B cell (primary cell): Measurements from ENCODE around the gene EPS8L3. TPM values are rescaled to one million over a fixed set of nuclear protein-coding genes. Genes with fewer than 3 reads are reported as not detected.

ENCODE experiments used
- ATAC-seq: fragments of 200-7000 bp; cut with Tn5 transposase; one replicate; pipeline ENCODE4 v1.10.0; 2021; ENCODE audit warnings: low read depth, mild to moderate bottlenecking, moderate number of reproducible peaks, moderate library complexity
- CTCF ChIA-PET: fragments of 350-600 bp; sonication (Branson Sonifier 250); formaldehyde crosslinking; loops from one replicate; lab custom pipeline; 2021; ENCODE audit warnings: antibody characterized with exemption, inconsistent platforms; lab: Charles Lee
- POLR2A ChIA-PET: fragments of 350-600 bp; sonication (Branson Sonifier 250); formaldehyde crosslinking; loops from one replicate; lab custom pipeline; 2021; ENCODE audit warnings: antibody characterized with exemption; lab: Charles Lee
- DNase-seq: peaks from one replicate; pipeline ENCODE4 v3.0.0; 2013
- H2AFZ ChIP-seq: 2 replicates; pipeline ENCODE4 v1.6.1; 2012; ENCODE audit warnings: mild to moderate bottlenecking, low read depth, low read length; ENCODE audit not compliant: insufficient read depth, poor library complexity, severe bottlenecking
- H3K27ac ChIP-seq, 2 donors: 1 replicate in 1 of 2; 2 replicates in 1 of 2; pipeline ENCODE4 v1.5.1; 2012 to 2013; ENCODE audit warnings: low read length in 2 of 2, mild to moderate bottlenecking in 2 of 2, moderate library complexity in 1 of 2
- H3K27me3 ChIP-seq, 4 experiments: fragments of 200-600 bp in 1 of 4; sonication (generic) in 1 of 4; replicated peaks in 1 of 4; 1 replicate in 2 of 4; 2 replicates in 2 of 4; pipeline versions ENCODE4 v1.6.1 to v1.7.0; 2013 to 2016; ENCODE audit warnings: low read length in 3 of 4, mild to moderate bottlenecking in 2 of 4, mixed read lengths in 1 of 4, moderate library complexity in 1 of 4; ENCODE audit not compliant: insufficient read depth in 4 of 4, control insufficient read depth in 3 of 4; ENCODE audit errors: control extremely low read depth in 1 of 4
- H3K36me3 ChIP-seq, 2 experiments: replicated peaks in 1 of 2; 1 replicate in 1 of 2; 2 replicates in 1 of 2; pipeline versions ENCODE4 v1.6.1 to v1.7.1; 2013; ENCODE audit warnings: low read length in 1 of 2; ENCODE audit not compliant: insufficient read depth in 2 of 2, control insufficient read depth in 1 of 2; ENCODE audit errors: control extremely low read depth in 1 of 2, extremely low read depth in 1 of 2
- H3K4me1 ChIP-seq, 2 donors: fragments of 200-600 bp in 1 of 2; sonication (generic) in 1 of 2; 1 replicate in 1 of 2; 2 replicates in 1 of 2; pipeline versions ENCODE4 v1.5.1 to v1.6.1; 2013 to 2017; ENCODE audit warnings: low read length in 2 of 2; ENCODE audit not compliant: control insufficient read depth in 2 of 2, insufficient read depth in 2 of 2
- H3K4me2 ChIP-seq: replicated peaks from 2 replicates; pipeline ENCODE3; 2012; ENCODE audit warnings: mild to moderate bottlenecking, low read depth, low read length; ENCODE audit not compliant: poor library complexity, severe bottlenecking
- H3K4me3 ChIP-seq, 5 experiments: fragments of 200-600 bp in 1 of 5; sonication (generic) in 1 of 5; 1 replicate in 3 of 5; 2 replicates in 2 of 5; pipeline versions ENCODE4 v1.5.1 to v1.7.0; 2011 to 2016; ENCODE audit warnings: low read length in 4 of 5, mild to moderate bottlenecking in 4 of 5, low read depth in 2 of 5, control low read depth in 1 of 5, moderate library complexity in 1 of 5; ENCODE audit not compliant: insufficient read depth in 1 of 5; ENCODE audit errors: control extremely low read depth in 1 of 5, extremely low read depth in 1 of 5
- H3K79me2 ChIP-seq: fragments of 200-600 bp; sonication (generic); one replicate; pipeline ENCODE4 v1.6.0; 2016; ENCODE audit warnings: low read length; ENCODE audit not compliant: control insufficient read depth, insufficient read depth
- H3K9ac ChIP-seq: fragments of 200-600 bp; sonication (generic); 2 replicates; pipeline ENCODE4 v1.6.1; 2017; ENCODE audit warnings: mild to moderate bottlenecking, low read length, moderate library complexity
- H3K9me3 ChIP-seq, 3 donors: one replicate each; pipeline versions ENCODE4 v1.6.1 to v1.7.1; 2013; ENCODE audit warnings: low read length in 2 of 3; ENCODE audit not compliant: control insufficient read depth in 2 of 3, insufficient read depth in 1 of 3; ENCODE audit errors: control extremely low read depth in 1 of 3
- H4K20me1 ChIP-seq: 2 replicates; pipeline ENCODE4 v1.6.0; 2012; ENCODE audit warnings: mild to moderate bottlenecking, low read length; ENCODE audit not compliant: insufficient read depth, control insufficient read depth, poor library complexity, severe bottlenecking
- H3K27ac Mint-ChIP-seq: one replicate; pipeline ENCODE4 v1.8.0; 2021; ENCODE audit warnings: mixed read lengths
- H3K27me3 Mint-ChIP-seq: one replicate; pipeline ENCODE4 v1.8.0; 2021; ENCODE audit warnings: mixed read lengths
- H3K4me1 Mint-ChIP-seq: one replicate; pipeline ENCODE4 v1.8.0; 2021; ENCODE audit warnings: mixed read lengths
- H3K4me3 Mint-ChIP-seq: one replicate; pipeline ENCODE4 v1.8.0; 2021; ENCODE audit warnings: mixed read lengths
- H3K9me3 Mint-ChIP-seq: one replicate; pipeline ENCODE4 v1.8.0; 2022; ENCODE audit warnings: mixed read lengths; ENCODE audit not compliant: insufficient read depth
- EZH2 ChIP-seq: IDR thresholded peaks from 2 replicates; pipeline ENCODE4 v1.6.1; 2012; ENCODE audit warnings: borderline replicate concordance, low read depth, mild to moderate bottlenecking, moderate library complexity, low read length; ENCODE audit not compliant: insufficient read depth, poor library complexity, severe bottlenecking
- WGBS: methylation state at CpG from one replicate; pipeline ENCODE4 v1.1.5; 2013; ENCODE audit warnings: missing lambda C conversion rate; ENCODE audit not compliant: insufficient coverage; 5-methylcytosine and 5-hydroxymethylcytosine counted together
- intact Hi-C: fragments of 100-400 bp; cut with micrococcal nuclease; formaldehyde crosslinking; loops from one replicate; pipeline ENCODE4 v1.10.0; 2022
- polyA plus RNA-seq: library from polyadenylated mRNA; depleted of rRNA; stranded (reverse); fragments of >200 nt; gene quantifications from 2 replicates; pipeline ENCODE4 v1.2.3, GENCODE V29; 2012
- total RNA-seq, 2 donors: library from RNA; stranded (reverse); fragments of 120-200 nt in 1 of 2; gene quantifications; 1 replicate in 1 of 2; 2 replicates in 1 of 2; pipeline versions ENCODE4 v1.2.3 to v1.2.4, GENCODE V29; 2013 to 2022
- TF ChIP-seq, protein P1 (sequence below): fragments of 200-600 bp; IDR thresholded peaks from one replicate; pipeline ENCODE4 v1.8.0; 2022; ENCODE audit warnings: antibody characterized with exemption, mild to moderate bottlenecking

Gene EPS8L3
- total and polyA plus RNA-seq, 2 donors (not counting 1 experiment from before 2014, with no cell fraction given) = not detected

DNA sequence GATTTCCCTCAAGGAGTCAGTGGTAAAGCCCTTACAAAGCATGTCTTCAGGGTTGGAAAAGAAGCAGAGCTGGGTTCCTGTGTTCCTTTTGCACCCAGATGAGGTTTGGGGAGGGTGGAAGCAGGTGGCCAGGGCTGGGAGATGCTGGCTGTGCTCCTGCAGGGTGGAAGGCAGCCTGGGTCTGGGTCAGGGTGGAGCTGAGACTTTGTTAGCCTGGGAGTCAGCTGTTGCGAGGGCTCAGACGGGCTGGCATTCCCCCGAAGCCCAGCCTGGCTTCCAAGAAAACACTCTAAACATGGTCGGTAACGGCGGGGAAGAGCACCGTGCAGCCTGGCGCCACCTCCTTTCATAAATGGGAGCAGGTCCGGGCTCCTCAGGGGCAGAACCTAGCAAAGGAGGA lies 43.7 kb upstream of the EPS8L3 start:
- H3K27ac Mint-ChIP-seq = no peak overlapping the region

GRCh38 chr1:109806733-109807400 lies 43.1 kb upstream of the EPS8L3 start:
- ATAC-seq (no peak), DNase-seq (no peak)
- H3K27me3 Mint-ChIP-seq = peaks cover 7% of the 10 kb centered on the region
- Histone ChIP-seq H3K27ac (no peak overlapping the region), H3K36me3 (no peaks in the 10 kb centered on the region), H3K4me1 (peaks cover 11 to 22% of the 10 kb centered on the region in 2 donors), H3K27me3 (peaks cover 0 to 10% (median 0%) of the 10 kb centered on the region in 4 experiments), H3K4me3 (no peak overlapping the region), H2AFZ (no peak overlapping the region), H3K79me2 (no peaks in the 10 kb centered on the region), H3K9ac (no peak overlapping the region), H4K20me1 (no peaks in the 10 kb centered on the region), H3K4me2 (no peak overlapping the region), H3K9me3 (no peaks in the 10 kb centered on the region)
- H3K27ac Mint-ChIP-seq = no peak overlapping the region
- POLR2A ChIA-PET = no interaction called here
- H3K4me3 Mint-ChIP-seq = no peak overlapping the region
- 80% methylated on average over 4 of the region's 6 CpGs for WGBS
- intact Hi-C loops = no loop called here
- CTCF ChIA-PET = no interaction called here
- H3K4me1 Mint-ChIP-seq = peaks cover 16% of the 10 kb centered on the region
- no peaks in the 10 kb centered on the region for H3K9me3 Mint-ChIP-seq
- TF ChIP-seq, protein P1, sequence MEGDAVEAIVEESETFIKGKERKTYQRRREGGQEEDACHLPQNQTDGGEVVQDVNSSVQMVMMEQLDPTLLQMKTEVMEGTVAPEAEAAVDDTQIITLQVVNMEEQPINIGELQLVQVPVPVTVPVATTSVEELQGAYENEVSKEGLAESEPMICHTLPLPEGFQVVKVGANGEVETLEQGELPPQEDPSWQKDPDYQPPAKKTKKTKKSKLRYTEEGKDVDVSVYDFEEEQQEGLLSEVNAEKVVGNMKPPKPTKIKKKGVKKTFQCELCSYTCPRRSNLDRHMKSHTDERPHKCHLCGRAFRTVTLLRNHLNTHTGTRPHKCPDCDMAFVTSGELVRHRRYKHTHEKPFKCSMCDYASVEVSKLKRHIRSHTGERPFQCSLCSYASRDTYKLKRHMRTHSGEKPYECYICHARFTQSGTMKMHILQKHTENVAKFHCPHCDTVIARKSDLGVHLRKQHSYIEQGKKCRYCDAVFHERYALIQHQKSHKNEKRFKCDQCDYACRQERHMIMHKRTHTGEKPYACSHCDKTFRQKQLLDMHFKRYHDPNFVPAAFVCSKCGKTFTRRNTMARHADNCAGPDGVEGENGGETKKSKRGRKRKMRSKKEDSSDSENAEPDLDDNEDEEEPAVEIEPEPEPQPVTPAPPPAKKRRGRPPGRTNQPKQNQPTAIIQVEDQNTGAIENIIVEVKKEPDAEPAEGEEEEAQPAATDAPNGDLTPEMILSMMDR = no peak
- TF ChIP-seq EZH2 = no peak

More for the DNA sequence above, 43.7 kb upstream of the EPS8L3 start:
- Histone ChIP-seq H3K9ac (no peak overlapping the region), H3K4me1 (peaks cover 11 to 22% of the 10 kb centered on the region in 2 donors), H4K20me1 (no peaks in the 10 kb centered on the region), H3K27ac (no peak overlapping the region), H3K27me3 (peaks cover 0 to 10% (median 0%) of the 10 kb centered on the region in 4 experiments), H3K4me2 (no peak overlapping the region), H3K36me3 (no peaks in the 10 kb centered on the region), H3K4me3 (no peak overlapping the region), H3K9me3 (no peaks in the 10 kb centered on the region), H2AFZ (no peak overlapping the region), H3K79me2 (no peaks in the 10 kb centered on the region)
- H3K4me1 Mint-ChIP-seq = peaks cover 16% of the 10 kb centered on the region
- CTCF ChIA-PET = no interaction called here
- 94% methylated on average over 5 of the region's 9 CpGs for WGBS
- TF ChIP-seq EZH2 = no peak
- TF ChIP-seq, protein P1 = no peak
- no peak for DNase-seq
- intact Hi-C loops = no loop called here
- POLR2A ChIA-PET = no interaction called here
- no peaks in the 10 kb centered on the region for H3K9me3 Mint-ChIP-seq
- H3K27me3 Mint-ChIP-seq = peaks cover 7% of the 10 kb centered on the region
- no peak for ATAC-seq
- H3K4me3 Mint-ChIP-seq = no peak overlapping the region
